ENCODE data around the gene ENO3. TPM values are rescaled to one million over a fixed set of nuclear protein-coding genes. Genes with fewer than 3 reads are reported as not detected.

The ENO3 gene
- total RNA-seq, 4 donors from 2014 or later, result 7.5 to 15.3 (median 10.2) TPM

DNA sequence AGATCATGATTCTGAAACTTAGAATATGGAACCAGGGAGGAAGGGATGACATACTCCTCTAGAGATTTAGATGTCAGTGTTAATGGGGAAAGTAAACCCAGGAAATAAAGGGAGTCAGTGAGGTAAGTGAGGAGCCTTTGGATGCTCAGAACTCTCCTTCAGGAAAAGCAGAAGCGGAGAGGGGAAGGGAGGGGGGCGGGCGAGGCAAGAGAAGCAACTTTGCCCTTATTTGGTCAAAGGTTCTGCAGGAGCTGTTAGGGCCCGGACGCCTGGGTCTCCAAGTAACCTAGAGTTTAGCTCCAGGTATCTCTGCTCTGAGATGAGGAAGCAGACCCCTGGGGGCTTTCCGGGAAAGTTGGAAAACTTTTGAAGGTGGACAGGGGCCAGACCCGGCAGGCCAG lies 3.9 kb upstream of the ENO3 start:
- Histone ChIP-seq H3K4me3 (peak overlapping the region; percentile 85 to 99 (median 95)), H3K27ac (peak overlapping the region; percentile 94 to 97 (median 96)), H3K4me1 (peaks cover 0 to 72% (median 36%) of the 10 kb centered on the region in 4 donors), H3K27me3 (no peaks in the 10 kb centered on the region), H3K36me3 (peaks cover 0 to 46% (median 0%) of the 10 kb centered on the region in 3 donors), H3K9me3 (no peaks in the 10 kb centered on the region)
- TF ChIP-seq, protein P1, sequence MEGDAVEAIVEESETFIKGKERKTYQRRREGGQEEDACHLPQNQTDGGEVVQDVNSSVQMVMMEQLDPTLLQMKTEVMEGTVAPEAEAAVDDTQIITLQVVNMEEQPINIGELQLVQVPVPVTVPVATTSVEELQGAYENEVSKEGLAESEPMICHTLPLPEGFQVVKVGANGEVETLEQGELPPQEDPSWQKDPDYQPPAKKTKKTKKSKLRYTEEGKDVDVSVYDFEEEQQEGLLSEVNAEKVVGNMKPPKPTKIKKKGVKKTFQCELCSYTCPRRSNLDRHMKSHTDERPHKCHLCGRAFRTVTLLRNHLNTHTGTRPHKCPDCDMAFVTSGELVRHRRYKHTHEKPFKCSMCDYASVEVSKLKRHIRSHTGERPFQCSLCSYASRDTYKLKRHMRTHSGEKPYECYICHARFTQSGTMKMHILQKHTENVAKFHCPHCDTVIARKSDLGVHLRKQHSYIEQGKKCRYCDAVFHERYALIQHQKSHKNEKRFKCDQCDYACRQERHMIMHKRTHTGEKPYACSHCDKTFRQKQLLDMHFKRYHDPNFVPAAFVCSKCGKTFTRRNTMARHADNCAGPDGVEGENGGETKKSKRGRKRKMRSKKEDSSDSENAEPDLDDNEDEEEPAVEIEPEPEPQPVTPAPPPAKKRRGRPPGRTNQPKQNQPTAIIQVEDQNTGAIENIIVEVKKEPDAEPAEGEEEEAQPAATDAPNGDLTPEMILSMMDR (IDR thresholded peaks at IDR 0.05), result no peak
- TF ChIP-seq POLR2A (IDR thresholded peaks at IDR 0.05) (no peak), EP300 (IDR thresholded peaks at IDR 0.05) (no peak)
- DNase-seq (ENCODE audit: low spot score in 2 of 2), result no peak
- WGBS, 2 donors, result 5 to 6% methylated on average over 7 of the region's 7 CpGs

DNA sequence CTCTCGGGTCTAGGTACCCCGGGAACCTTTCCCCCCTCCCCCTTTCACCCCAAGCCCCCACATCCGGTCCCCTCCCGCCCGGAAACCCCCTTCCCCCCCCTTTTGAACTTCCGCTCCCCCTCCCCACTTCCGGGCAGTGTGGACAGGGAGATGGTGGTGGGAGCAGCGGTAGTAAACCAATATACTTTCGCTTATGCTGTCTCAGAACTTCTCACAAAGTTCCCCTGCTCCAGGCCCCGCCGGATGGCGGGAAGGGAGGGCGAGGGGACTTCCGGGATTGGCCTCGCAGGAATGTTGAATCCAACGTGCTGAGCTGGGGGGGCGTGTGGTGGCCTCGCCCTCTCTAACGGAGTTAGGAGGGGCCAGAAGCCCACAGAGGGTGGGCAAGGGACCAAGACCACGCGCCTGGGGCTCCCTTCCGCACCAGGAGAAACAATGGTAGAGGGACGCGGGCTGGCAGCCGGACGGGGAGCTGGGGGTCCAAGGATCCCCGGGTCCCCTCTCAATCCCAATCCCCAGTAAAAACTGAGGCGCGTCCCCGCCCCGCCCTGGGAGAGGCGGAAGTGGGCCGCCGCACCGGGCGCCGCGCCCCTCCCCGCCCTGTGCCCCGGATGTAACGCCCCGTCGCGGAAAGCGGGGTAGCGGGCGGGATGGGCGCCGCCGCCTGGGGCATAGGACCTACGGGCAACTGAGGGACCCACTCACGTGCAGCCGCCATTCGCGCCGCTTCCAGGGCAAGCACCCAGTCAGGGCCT lies 3.3 kb upstream of the ENO3 start:
- Histone ChIP-seq H3K4me1 (peaks cover 0 to 66% (median 36%) of the 10 kb centered on the region in 4 donors), H3K4me3 (peak overlapping the region; percentile 85 to 99 (median 95)), H3K27ac (peak overlapping the region; percentile 94 to 97 (median 96)), H3K27me3 (no peaks in the 10 kb centered on the region), H3K9me3 (no peaks in the 10 kb centered on the region), H3K36me3 (peaks cover 0 to 40% (median 0%) of the 10 kb centered on the region in 3 donors)
- peak in 1 of 2 donors; percentile 32 for DNase-seq (ENCODE audit: low spot score in 2 of 2)
- TF ChIP-seq POLR2A (IDR thresholded peaks at IDR 0.05), result no peak
- TF ChIP-seq, protein P1 (IDR thresholded peaks at IDR 0.05), result no peak
- peak in 1 of 2 donors; percentile 57 for TF ChIP-seq EP300 (IDR thresholded peaks at IDR 0.05)
- 0 to 1% methylated on average over 42 to 47 of the region's 56 CpGs for WGBS, 2 donors

DNA sequence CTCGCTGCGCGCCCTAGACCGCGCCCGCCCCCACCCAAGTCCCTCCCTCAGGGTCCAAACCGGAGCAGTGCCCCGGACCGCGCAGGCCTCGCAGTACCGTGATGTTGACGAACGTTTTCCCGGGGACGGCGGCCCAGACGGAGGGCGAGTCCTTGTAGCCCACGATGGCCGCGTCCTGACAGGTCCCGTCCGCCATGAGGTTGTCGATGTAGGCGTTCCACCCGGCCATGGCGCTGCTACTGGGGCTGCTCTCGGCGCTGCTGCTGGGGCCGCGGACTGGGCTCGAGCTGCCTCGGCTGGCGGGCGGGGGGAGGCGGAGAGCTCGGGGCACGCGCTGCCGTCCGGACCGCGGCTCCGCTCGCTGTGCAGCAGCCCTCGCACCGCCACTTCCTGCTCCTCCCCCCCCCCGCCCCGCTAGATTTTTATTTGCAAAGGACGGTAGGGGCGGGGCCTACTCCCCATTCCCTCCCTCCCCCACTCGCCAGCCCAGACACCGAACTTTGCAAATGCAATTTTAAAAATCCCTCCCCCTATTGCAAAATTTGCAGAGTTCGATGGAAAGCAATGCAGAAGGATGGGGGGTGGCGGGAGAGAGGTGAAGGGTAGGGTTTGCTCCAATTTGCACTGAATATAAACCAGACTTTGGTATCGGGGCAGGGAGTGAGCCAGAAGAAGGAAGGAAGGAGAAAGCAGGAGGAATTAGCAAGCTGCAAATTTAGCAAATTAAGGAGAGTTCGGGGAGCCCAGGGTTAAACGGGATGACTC lies 2.6 kb upstream of the ENO3 start, which contains the start of gene PFN1:
TSS of gene PFN1 (minus strand) at position 365 of the 765 bp plus-strand sequence. CDS start at position 229, 136 bp downstream.
- Histone ChIP-seq H3K27ac (peak within 1 kb of the TSS; percentile 94 to 98 (median 96)), H3K4me3 (peak within 1 kb of the TSS; percentile 85 to 99 (median 95)), H3K9me3 (no peaks in the 10 kb centered on the region), H3K27me3 (no peaks in the 10 kb centered on the region), H3K36me3 (peaks cover 0 to 33% (median 0%) of the 10 kb centered on the region in 3 donors), H3K4me1 (peaks cover 0 to 60% (median 36%) of the 10 kb centered on the region in 4 donors)
- DNase-seq (ENCODE audit: low spot score in 2 of 2), result peak; percentile 91 to 94
- 0 to 1% methylated on average over 14 to 42 of the region's 59 CpGs for WGBS, 2 donors
- TF ChIP-seq POLR2A (IDR thresholded peaks at IDR 0.05) (peak; percentile 59 to 77), EP300 (IDR thresholded peaks at IDR 0.05) (peak in 1 of 2 donors; percentile 65)
- TF ChIP-seq, protein P1 (IDR thresholded peaks at IDR 0.05), result no peak

DNA sequence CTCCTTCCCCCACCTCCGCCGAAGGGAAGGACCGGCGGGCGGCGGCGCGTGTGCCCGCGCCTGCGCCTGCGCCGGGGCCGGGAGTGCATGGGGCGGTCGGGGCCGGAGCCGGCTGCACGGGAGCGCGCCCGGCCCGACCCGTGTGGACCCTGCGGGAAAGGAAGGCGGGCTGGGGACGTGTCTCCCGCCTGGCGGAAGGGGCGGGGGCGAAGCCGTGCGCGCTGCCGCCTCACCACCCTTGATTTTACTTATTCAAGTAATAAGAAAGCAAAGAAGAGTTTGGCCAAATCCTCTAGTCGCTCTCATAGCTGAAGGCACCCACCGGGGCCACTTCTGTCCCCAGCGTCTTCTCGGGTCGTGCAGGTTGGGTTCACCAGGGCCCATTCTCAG lies 2.0 kb upstream of the ENO3 start:
- Histone ChIP-seq H3K27me3 (no peaks in the 10 kb centered on the region), H3K36me3 (peaks cover 0 to 27% (median 0%) of the 10 kb centered on the region in 3 donors), H3K4me3 (peak overlapping the region; percentile 85 to 99 (median 95)), H3K9me3 (no peaks in the 10 kb centered on the region), H3K4me1 (peaks cover 0 to 54% (median 36%) of the 10 kb centered on the region in 4 donors), H3K27ac (peak overlapping the region; percentile 94 to 98 (median 96))
- TF ChIP-seq POLR2A (IDR thresholded peaks at IDR 0.05) (peak; percentile 14 to 36), EP300 (IDR thresholded peaks at IDR 0.05) (no peak)
- TF ChIP-seq, protein P1 (IDR thresholded peaks at IDR 0.05), result peak in 1 of 5 experiments; percentile 35
- 0% methylated on average over 35 of the region's 40 CpGs for WGBS, 2 donors
- DNase-seq (ENCODE audit: low spot score in 2 of 2), result peak; percentile 58 to 63

Measured in tibial nerve (tissue), 4 donors.